ENCODE measurements around the gene PTPRD. TPM values are rescaled to one million over a fixed set of nuclear protein-coding genes. Genes with fewer than 3 reads are reported as not detected.

The PTPRD gene
- total RNA-seq, 1 donor from 2014 or later, result 136 TPM

- peaks cover 2% of the 10 kb centered on the region for H3K27me3 Mint-ChIP-seq (ENCODE audit: insufficient read depth, low read depth)
- H3F3A ChIP-seq (ENCODE audit: low read depth), result no peaks in the 10 kb centered on the region
These were observed 662.8 kb downstream of the PTPRD start for GRCh38 chr9:9949978-9950377.

GRCh38 chr9:9949368-9949767 lies 663.4 kb downstream of the PTPRD start:
- Histone ChIP-seq H3K9me3 (ENCODE audit: low read depth) (no peaks in the 10 kb centered on the region), H3K27me3 (no peaks in the 10 kb centered on the region), H2AFZ (replicated peaks) (no peak overlapping the region), H4K20me1 (ENCODE audit: low read depth) (no peaks in the 10 kb centered on the region), H3K36me3 (no peaks in the 10 kb centered on the region), H3K27ac (no peak overlapping the region), H3F3A (ENCODE audit: low read depth) (no peaks in the 10 kb centered on the region), H3K79me2 (ENCODE audit: low read depth) (no peaks in the 10 kb centered on the region), H3K4me3 (no peak overlapping the region), H3K4me2 (no peak overlapping the region), H3K4me1 (peaks cover 3% of the 10 kb centered on the region), H3K9ac (no peak overlapping the region)
- Mint-ChIP-seq H3K4me3 (no peak overlapping the region), H3K27me3 (ENCODE audit: insufficient read depth, low read depth) (peaks cover 2% of the 10 kb centered on the region), H3K9me3 (no peaks in the 10 kb centered on the region), H3K36me3 (no peaks in the 10 kb centered on the region), H3K27ac (no peak overlapping the region), H3K4me1 (no peaks in the 10 kb centered on the region)
- no peak for DNase-seq (ENCODE audit: low spot score)
- TF ChIP-seq EZH2phosphoT487 (IDR thresholded peaks at IDR 0.05) (no peak), CTCF (IDR thresholded peaks at IDR 0.05) (no peak), EZH2 (IDR thresholded peaks at IDR 0.05) (no peak)

More at GRCh38 chr9:9949978-9950377, 662.8 kb downstream of the PTPRD start:
- Histone ChIP-seq H3K4me2 (no peak overlapping the region), H2AFZ (replicated peaks) (no peak overlapping the region), H3K36me3 (no peaks in the 10 kb centered on the region), H3K9ac (no peak overlapping the region), H3K27me3 (no peaks in the 10 kb centered on the region), H3K4me3 (no peak overlapping the region), H4K20me1 (ENCODE audit: low read depth) (no peaks in the 10 kb centered on the region), H3K27ac (no peak overlapping the region), H3K9me3 (ENCODE audit: low read depth) (no peaks in the 10 kb centered on the region), H3K79me2 (ENCODE audit: low read depth) (no peaks in the 10 kb centered on the region), H3K4me1 (no peaks in the 10 kb centered on the region)
- Mint-ChIP-seq H3K36me3 (no peaks in the 10 kb centered on the region), H3K9me3 (no peaks in the 10 kb centered on the region), H3K4me3 (no peak overlapping the region), H3K4me1 (no peaks in the 10 kb centered on the region), H3K27ac (no peak overlapping the region)
- TF ChIP-seq CTCF (IDR thresholded peaks at IDR 0.05) (no peak), EZH2 (IDR thresholded peaks at IDR 0.05) (no peak), EZH2phosphoT487 (IDR thresholded peaks at IDR 0.05) (no peak)
- no peak for DNase-seq (ENCODE audit: low spot score)

- no peaks in the 10 kb centered on the region for H3K4me1 Mint-ChIP-seq
- no peaks in the 10 kb centered on the region for H3K9me3 Mint-ChIP-seq
- no peaks in the 10 kb centered on the region for H3K27me3 ChIP-seq
- peaks cover 18% of the 10 kb centered on the region for H3K4me1 ChIP-seq
- H3K4me2 ChIP-seq, result no peak overlapping the region
- H3K4me3 ChIP-seq, result no peak overlapping the region
- H3K27ac ChIP-seq, result no peak overlapping the region
- H3K36me3 ChIP-seq, result no peaks in the 10 kb centered on the region
- TF ChIP-seq EZH2phosphoT487 (IDR thresholded peaks at IDR 0.05) (no peak), CTCF (IDR thresholded peaks at IDR 0.05) (no peak), EZH2 (IDR thresholded peaks at IDR 0.05) (no peak)
- H3F3A ChIP-seq (ENCODE audit: low read depth), result no peaks in the 10 kb centered on the region
- H3K79me2 ChIP-seq (ENCODE audit: low read depth), result no peaks in the 10 kb centered on the region
- no peak overlapping the region for H3K27ac Mint-ChIP-seq
- no peaks in the 10 kb centered on the region for H4K20me1 ChIP-seq (ENCODE audit: low read depth)
- no peaks in the 10 kb centered on the region for H3K27me3 Mint-ChIP-seq (ENCODE audit: insufficient read depth, low read depth)
- peak overlapping the region; percentile 80 for H2AFZ ChIP-seq (replicated peaks)
- DNase-seq (ENCODE audit: low spot score), result no peak
- H3K36me3 Mint-ChIP-seq, result no peaks in the 10 kb centered on the region
- H3K9ac ChIP-seq, result no peak overlapping the region
- no peak overlapping the region for H3K4me3 Mint-ChIP-seq
- no peaks in the 10 kb centered on the region for H3K9me3 ChIP-seq (ENCODE audit: low read depth)
These were observed 666.8 kb downstream of the PTPRD start for GRCh38 chr9:9945966-9946365.

Data from neural progenitor cell (in vitro differentiated cells).